ENCODE results near the gene TMEM235.
"Not testable (repeated sequence)": the region's sequence is repeated elsewhere in the genome, so short reads cannot be mapped to it uniquely, and the experiment has no call there.

TMEM235 gene

DNA sequence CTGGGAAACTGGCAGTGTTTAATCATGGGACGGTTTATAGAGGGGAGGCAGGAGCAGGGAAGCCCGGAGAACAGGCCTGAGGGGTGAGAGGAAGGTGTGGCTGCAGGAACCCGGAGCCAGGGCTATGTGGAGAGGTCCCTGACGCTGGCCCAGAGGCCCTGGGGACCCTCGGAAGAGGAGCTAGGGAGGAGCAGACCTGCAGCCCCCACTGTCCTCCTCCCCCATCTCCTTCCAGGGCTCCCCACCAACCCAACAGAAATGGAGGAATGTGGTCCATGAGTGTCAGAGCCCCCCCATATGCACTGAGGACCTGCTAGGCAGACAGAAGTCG is 20.3 kb downstream of the TMEM235 start:
- TF ChIP-seq, protein P1, sequence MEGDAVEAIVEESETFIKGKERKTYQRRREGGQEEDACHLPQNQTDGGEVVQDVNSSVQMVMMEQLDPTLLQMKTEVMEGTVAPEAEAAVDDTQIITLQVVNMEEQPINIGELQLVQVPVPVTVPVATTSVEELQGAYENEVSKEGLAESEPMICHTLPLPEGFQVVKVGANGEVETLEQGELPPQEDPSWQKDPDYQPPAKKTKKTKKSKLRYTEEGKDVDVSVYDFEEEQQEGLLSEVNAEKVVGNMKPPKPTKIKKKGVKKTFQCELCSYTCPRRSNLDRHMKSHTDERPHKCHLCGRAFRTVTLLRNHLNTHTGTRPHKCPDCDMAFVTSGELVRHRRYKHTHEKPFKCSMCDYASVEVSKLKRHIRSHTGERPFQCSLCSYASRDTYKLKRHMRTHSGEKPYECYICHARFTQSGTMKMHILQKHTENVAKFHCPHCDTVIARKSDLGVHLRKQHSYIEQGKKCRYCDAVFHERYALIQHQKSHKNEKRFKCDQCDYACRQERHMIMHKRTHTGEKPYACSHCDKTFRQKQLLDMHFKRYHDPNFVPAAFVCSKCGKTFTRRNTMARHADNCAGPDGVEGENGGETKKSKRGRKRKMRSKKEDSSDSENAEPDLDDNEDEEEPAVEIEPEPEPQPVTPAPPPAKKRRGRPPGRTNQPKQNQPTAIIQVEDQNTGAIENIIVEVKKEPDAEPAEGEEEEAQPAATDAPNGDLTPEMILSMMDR (IDR thresholded peaks at IDR 0.05; ENCODE audit: extremely low read depth, insufficient read depth, missing control alignments): no peak
- DNase-seq (ENCODE audit: low spot score): no peak
- in situ Hi-C loops (cut with MboI; ENCODE audit: low pct_unique_long_range_greater_than_20kb, low sequenced_read_pairs, unreplicated experiment): no loop called here

GRCh38 chr17:78252111-78252634 is 20.7 kb downstream of the TMEM235 start:
- TF ChIP-seq, protein P1 (IDR thresholded peaks at IDR 0.05; ENCODE audit: extremely low read depth, insufficient read depth, missing control alignments): no peak
- DNase-seq (ENCODE audit: low spot score): peak; percentile 59
- in situ Hi-C loops (cut with MboI; ENCODE audit: low pct_unique_long_range_greater_than_20kb, low sequenced_read_pairs, unreplicated experiment): no loop called here

DNA sequence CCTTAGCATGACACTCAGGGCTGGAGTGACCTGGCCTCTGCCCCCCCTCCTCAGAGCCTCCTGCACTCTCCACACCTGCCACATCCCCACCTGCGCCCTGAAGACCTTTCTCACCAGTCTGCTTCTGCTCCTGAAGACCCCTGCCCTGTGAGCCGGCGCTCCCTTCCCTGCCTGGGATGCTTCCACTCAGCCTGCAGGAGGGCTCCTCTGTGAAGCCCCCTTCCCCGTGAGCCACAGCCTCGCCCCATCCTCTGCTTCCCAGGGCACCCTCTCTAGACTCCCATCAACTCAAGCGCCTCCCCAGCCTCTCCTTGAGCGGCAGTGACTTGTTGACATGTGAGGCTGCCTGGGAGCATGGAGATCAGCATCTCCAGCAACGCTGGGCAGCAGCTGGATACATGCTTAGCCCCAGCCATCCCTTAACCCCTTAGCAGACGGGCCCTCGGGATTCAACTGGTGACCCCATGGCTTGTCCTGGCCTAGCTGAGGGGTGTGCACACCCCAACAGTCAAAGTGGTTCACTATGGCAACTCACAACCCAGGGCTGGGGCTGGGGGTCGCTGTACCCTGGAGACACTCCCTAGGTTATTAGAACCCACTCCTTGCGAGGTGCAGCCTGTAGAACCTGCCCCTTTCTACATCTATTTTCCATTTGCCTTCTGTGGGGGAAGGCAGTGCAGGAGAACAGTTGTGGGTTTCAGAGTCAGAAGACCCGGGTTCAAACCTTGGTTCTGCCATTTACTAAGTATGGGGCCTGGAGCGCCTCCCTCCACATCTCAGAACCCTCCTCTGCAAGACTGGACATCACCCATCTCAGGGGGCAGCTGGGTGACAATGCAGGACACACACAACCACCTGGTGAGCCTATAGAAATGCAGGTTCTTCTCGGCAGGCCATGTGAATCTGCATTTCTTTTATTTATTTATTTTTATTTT is 21.5 kb downstream of the TMEM235 start:
- DNase-seq (ENCODE audit: low spot score): no peak
- TF ChIP-seq, protein P1 (IDR thresholded peaks at IDR 0.05; ENCODE audit: extremely low read depth, insufficient read depth, missing control alignments): no peak
- in situ Hi-C loops (cut with MboI; ENCODE audit: low pct_unique_long_range_greater_than_20kb, low sequenced_read_pairs, unreplicated experiment): no loop called here

GRCh38 chr17:78253636-78253945 is 22.2 kb downstream of the TMEM235 start:
- in situ Hi-C loops (cut with MboI; ENCODE audit: low pct_unique_long_range_greater_than_20kb, low sequenced_read_pairs, unreplicated experiment); DNase-seq (ENCODE audit: low spot score): not testable (repeated sequence)

DNA sequence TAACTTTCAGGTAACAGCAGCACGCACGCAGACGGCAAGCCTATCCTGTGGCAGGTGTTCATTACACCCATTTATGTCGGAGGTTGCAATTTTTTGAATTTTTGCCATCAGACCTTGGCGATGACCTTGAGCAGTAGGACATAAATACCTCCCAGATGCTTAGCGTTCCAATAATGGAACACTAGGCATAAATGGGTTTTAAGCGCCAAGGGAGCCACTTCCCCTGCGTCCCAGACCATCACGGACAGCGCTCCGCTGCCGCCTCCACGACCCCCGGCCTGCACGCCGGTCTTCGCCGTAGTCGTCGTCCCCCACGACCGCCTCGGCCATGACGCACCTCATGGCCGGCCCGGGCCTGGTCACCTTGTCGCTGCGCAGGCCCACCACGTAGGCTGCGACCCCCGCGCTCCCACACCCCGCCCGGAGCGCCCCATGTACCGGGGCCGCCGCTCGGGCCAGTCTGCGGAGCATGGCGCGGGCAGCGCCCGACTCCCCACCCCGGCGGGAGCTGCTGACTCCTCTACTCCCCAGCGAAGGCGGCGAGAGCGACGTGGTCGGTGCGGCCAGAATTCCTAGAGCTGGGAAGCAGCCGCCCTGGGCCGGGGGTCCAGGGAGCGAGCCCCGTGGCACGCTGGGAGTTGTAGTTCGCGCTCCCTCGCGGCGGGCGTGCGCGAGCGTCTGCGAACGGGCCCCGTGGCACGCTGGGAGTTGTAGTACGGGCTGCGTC is 22.7 kb downstream of the TMEM235 start:
- peak; percentile 92 for DNase-seq (ENCODE audit: low spot score)

DNA sequence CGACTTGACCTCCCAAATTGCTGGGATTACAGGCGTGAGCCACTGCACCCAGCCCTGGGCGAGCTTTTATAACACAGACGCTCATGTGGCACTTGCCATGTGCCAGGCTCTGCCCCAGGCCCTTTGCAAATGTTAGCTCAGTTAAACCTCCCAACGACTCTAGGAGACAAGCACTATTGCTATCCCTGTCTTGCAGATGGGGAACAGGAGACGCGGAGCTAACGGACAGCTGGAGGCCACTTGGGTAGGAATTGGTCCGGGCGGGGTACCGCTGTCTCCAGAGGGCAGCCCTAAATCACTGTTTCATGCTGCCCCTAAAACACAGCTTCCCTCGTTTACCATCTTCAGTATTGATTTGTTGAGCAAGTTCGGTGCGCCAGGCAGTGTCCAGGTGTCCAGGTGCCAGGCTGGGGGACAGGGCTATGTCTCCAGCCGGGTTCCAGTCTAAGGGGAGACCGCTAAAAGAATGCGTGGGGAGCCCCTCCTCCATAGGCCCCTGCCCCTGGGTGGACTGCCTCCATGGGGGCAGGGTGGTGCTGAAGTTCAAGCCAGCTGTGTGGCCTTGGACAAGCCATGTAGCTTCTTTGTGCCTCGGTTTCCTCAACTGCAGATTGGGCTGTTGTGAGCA is 23.7 kb downstream of the TMEM235 start:
- TF ChIP-seq, protein P1 (IDR thresholded peaks at IDR 0.05; ENCODE audit: extremely low read depth, insufficient read depth, missing control alignments): no peak
- no peak for DNase-seq (ENCODE audit: low spot score)
- in situ Hi-C loops (cut with MboI; ENCODE audit: low pct_unique_long_range_greater_than_20kb, low sequenced_read_pairs, unreplicated experiment): no loop called here

More for the DNA sequence above, 22.7 kb downstream of the TMEM235 start:
- TF ChIP-seq, protein P1 (IDR thresholded peaks at IDR 0.05; ENCODE audit: extremely low read depth, insufficient read depth, missing control alignments): no peak
- in situ Hi-C loops (cut with MboI; ENCODE audit: low pct_unique_long_range_greater_than_20kb, low sequenced_read_pairs, unreplicated experiment): no loop called here

All from GM13977 (cell line).